Neuronal stem cell (in vitro differentiated cells): ENCODE data around the gene KCNH5.

Experiments used
- DNase-seq: peaks from one replicate; pipeline ENCODE4 v3.0.0-alpha.2; 2013; ENCODE audit warnings: low spot score
- H2AFZ ChIP-seq: one replicate; pipeline ENCODE4 v1.6.1; 2013; ENCODE audit warnings: mild to moderate bottlenecking, low read length, inconsistent platforms
- H2AK5ac ChIP-seq: 2 replicates; pipeline ENCODE4 v1.6.1; 2013; ENCODE audit warnings: low read depth, mild to moderate bottlenecking, inconsistent platforms, low read length, moderate library complexity, mixed read lengths
- H2BK120ac ChIP-seq: 2 replicates; pipeline ENCODE4 v1.6.1; 2013; ENCODE audit warnings: low read depth, mild to moderate bottlenecking, inconsistent platforms, low read length, moderate library complexity, mixed read lengths
- H2BK12ac ChIP-seq: one replicate; pipeline ENCODE4 v1.6.1; 2013; ENCODE audit warnings: low read length, inconsistent platforms
- H2BK15ac ChIP-seq: 2 replicates; pipeline ENCODE4 v1.6.1; 2013; ENCODE audit warnings: mild to moderate bottlenecking, low read length, inconsistent platforms, mixed read lengths
- H2BK5ac ChIP-seq: one replicate; pipeline ENCODE4 v1.6.1; 2013; ENCODE audit warnings: inconsistent platforms, mild to moderate bottlenecking, low read length, moderate library complexity
- H3K14ac ChIP-seq: one replicate; pipeline ENCODE4 v1.6.1; 2013; ENCODE audit warnings: low read length, inconsistent platforms
- H3K18ac ChIP-seq: 2 replicates; pipeline ENCODE4 v1.6.1; 2013; ENCODE audit warnings: low read length, inconsistent platforms
- H3K23ac ChIP-seq: 2 replicates; pipeline ENCODE4 v1.6.1; 2013; ENCODE audit warnings: low read depth, mild to moderate bottlenecking, mixed read lengths, low read length, inconsistent platforms; ENCODE audit not compliant: poor library complexity
- H3K27ac ChIP-seq: replicated peaks from 3 replicates; pipeline ENCODE4 v1.5.1; 2013; ENCODE audit warnings: low read length, inconsistent platforms
- H3K27me3 ChIP-seq, 3 experiments: 2 replicates each; pipeline ENCODE4 v1.6.1; 2013; ENCODE audit warnings: low read length in 3 of 3, mild to moderate bottlenecking in 2 of 3, inconsistent platforms in 1 of 3, low read depth in 1 of 3, mixed read lengths in 1 of 3, moderate library complexity in 1 of 3; ENCODE audit not compliant: control insufficient read depth in 3 of 3, insufficient read depth in 3 of 3
- H3K36me3 ChIP-seq, 2 donors: replicated peaks in 1 of 2; 2 replicates each; pipeline ENCODE4 v1.6.1; 2013; ENCODE audit warnings: low read length in 2 of 2; ENCODE audit not compliant: control insufficient read depth in 2 of 2, insufficient read depth in 2 of 2
- H3K4ac ChIP-seq: 2 replicates; pipeline ENCODE4 v1.6.1; 2013; ENCODE audit warnings: inconsistent platforms, mild to moderate bottlenecking, low read length, moderate library complexity
- H3K4me1 ChIP-seq, 2 donors: 1 replicate in 1 of 2; 2 replicates in 1 of 2; pipeline ENCODE4 v1.6.1; 2013; ENCODE audit warnings: low read length in 2 of 2, low read depth in 1 of 2; ENCODE audit not compliant: control insufficient read depth in 2 of 2, insufficient read depth in 1 of 2
- H3K4me2 ChIP-seq: one replicate; pipeline ENCODE4 v1.6.1; 2013; ENCODE audit warnings: mild to moderate bottlenecking, low read length, inconsistent platforms; ENCODE audit not compliant: insufficient read depth, poor library complexity, severe bottlenecking
- H3K4me3 ChIP-seq, 2 donors: 2 replicates each; pipeline ENCODE4 v1.5.1; 2013; ENCODE audit warnings: low read length in 2 of 2, mild to moderate bottlenecking in 2 of 2, inconsistent platforms in 1 of 2, moderate library complexity in 1 of 2
- H3K79me1 ChIP-seq: one replicate; pipeline ENCODE4 v1.6.1; 2013; ENCODE audit warnings: low read depth, mild to moderate bottlenecking, inconsistent platforms, low read length, moderate library complexity
- H3K9ac ChIP-seq: one replicate; pipeline ENCODE4 v1.6.1; 2013; ENCODE audit warnings: mild to moderate bottlenecking, low read depth, low read length, inconsistent platforms; ENCODE audit not compliant: poor library complexity
- H3K9me3 ChIP-seq, 2 donors: replicated peaks in 1 of 2; 2 replicates each; pipeline versions ENCODE3 to v1.6.1; 2013; ENCODE audit warnings: low read length in 2 of 2, mild to moderate bottlenecking in 2 of 2, inconsistent platforms in 1 of 2, low read depth in 1 of 2, mixed read lengths in 1 of 2, moderate library complexity in 1 of 2; ENCODE audit not compliant: control insufficient read depth in 2 of 2, insufficient read depth in 1 of 2
- H4K8ac ChIP-seq: one replicate; pipeline ENCODE4 v1.6.1; 2013; ENCODE audit warnings: low read depth, mild to moderate bottlenecking, inconsistent platforms, low read length, moderate library complexity
- H4K91ac ChIP-seq: one replicate; pipeline ENCODE4 v1.6.1; 2013; ENCODE audit warnings: low read length, low read depth, mild to moderate bottlenecking, inconsistent platforms; ENCODE audit not compliant: poor library complexity
- WGBS, 2 donors: extraction: QIAGEN DNeasy Blood & Tissue Kit; methylation state at CpG; one replicate each; pipeline ENCODE4 v1.1.7; 2013; ENCODE audit warnings: missing lambda C conversion rate in 2 of 2, mixed read lengths in 1 of 2; ENCODE audit not compliant: insufficient read length in 2 of 2, insufficient replicate concordance in 1 of 2; ENCODE audit errors: extremely low coverage in 2 of 2; 5-methylcytosine and 5-hydroxymethylcytosine counted together

The KCNH5 gene

GRCh38 chr14:62914025-62914424 is 131.2 kb downstream of the KCNH5 start:
- no peak overlapping the region for H2AK5ac ChIP-seq
- no peak overlapping the region for H2BK12ac ChIP-seq
- no peak overlapping the region for H2BK120ac ChIP-seq
- WGBS, 2 donors = no CpG with 5 or more reads among the region's 2 CpGs
- H3K4ac ChIP-seq = no peak overlapping the region
- no peak overlapping the region for H3K23ac ChIP-seq
- H3K9me3 ChIP-seq = no peaks in the 10 kb centered on the region
- no peaks in the 10 kb centered on the region for H3K27me3 ChIP-seq
- H3K4me2 ChIP-seq = no peak overlapping the region
- H3K79me1 ChIP-seq = no peaks in the 10 kb centered on the region
- no peak overlapping the region for H3K27ac ChIP-seq
- H3K14ac ChIP-seq = no peak overlapping the region
- H4K8ac ChIP-seq = no peak overlapping the region
- no peak overlapping the region for H3K9ac ChIP-seq
- H3K18ac ChIP-seq = no peak overlapping the region
- H2BK5ac ChIP-seq = no peak overlapping the region
- no peak overlapping the region for H3K4me3 ChIP-seq
- no peak for DNase-seq
- no peak overlapping the region for H2BK15ac ChIP-seq
- no peak overlapping the region for H2AFZ ChIP-seq
- no peak overlapping the region for H4K91ac ChIP-seq
- no peaks in the 10 kb centered on the region for H3K36me3 ChIP-seq
- H3K4me1 ChIP-seq = no peaks in the 10 kb centered on the region

GRCh38 chr14:62908506-62908905 is 136.8 kb downstream of the KCNH5 start:
- Histone ChIP-seq H4K91ac (no peak overlapping the region), H2BK5ac (no peak overlapping the region), H3K4me1 (no peaks in the 10 kb centered on the region), H3K23ac (no peak overlapping the region), H3K4ac (no peak overlapping the region), H3K9ac (no peak overlapping the region), H3K4me3 (no peak overlapping the region), H3K9me3 (no peaks in the 10 kb centered on the region), H2AK5ac (no peak overlapping the region), H3K27ac (no peak overlapping the region), H3K4me2 (no peak overlapping the region), H2AFZ (no peak overlapping the region), H3K36me3 (no peaks in the 10 kb centered on the region), H4K8ac (no peak overlapping the region), H3K18ac (no peak overlapping the region), H2BK15ac (no peak overlapping the region), H3K27me3 (no peaks in the 10 kb centered on the region), H2BK12ac (no peak overlapping the region), H3K79me1 (no peaks in the 10 kb centered on the region), H3K14ac (no peak overlapping the region), H2BK120ac (no peak overlapping the region)
- no CpG with 5 or more reads among the region's 1 CpG for WGBS, 2 donors
- DNase-seq = no peak

GRCh38 chr14:62905566-62905965 is 139.7 kb downstream of the KCNH5 start:
- H2BK15ac ChIP-seq = no peak overlapping the region
- no peaks in the 10 kb centered on the region for H3K79me1 ChIP-seq
- H2BK120ac ChIP-seq = no peak overlapping the region
- no peak overlapping the region for H3K14ac ChIP-seq
- no peak overlapping the region for H3K4me2 ChIP-seq
- no peak overlapping the region for H3K4me3 ChIP-seq
- H3K36me3 ChIP-seq = no peaks in the 10 kb centered on the region
- DNase-seq = no peak
- H4K8ac ChIP-seq = no peak overlapping the region
- H3K4me1 ChIP-seq = no peaks in the 10 kb centered on the region
- H3K18ac ChIP-seq = no peak overlapping the region
- no peak overlapping the region for H3K4ac ChIP-seq
- WGBS, 2 donors = no CpG with 5 or more reads among the region's 2 CpGs
- H2AK5ac ChIP-seq = no peak overlapping the region
- H3K9me3 ChIP-seq = no peaks in the 10 kb centered on the region
- H2AFZ ChIP-seq = no peak overlapping the region
- no peak overlapping the region for H3K23ac ChIP-seq
- H3K9ac ChIP-seq = no peak overlapping the region
- no peak overlapping the region for H2BK5ac ChIP-seq
- H4K91ac ChIP-seq = no peak overlapping the region
- H3K27me3 ChIP-seq = no peaks in the 10 kb centered on the region
- no peak overlapping the region for H3K27ac ChIP-seq
- H2BK12ac ChIP-seq = no peak overlapping the region

- H3K27me3 ChIP-seq = no peaks in the 10 kb centered on the region
- no peak overlapping the region for H3K4me3 ChIP-seq
- WGBS, 2 donors = no CpG with 5 or more reads among the region's 2 CpGs
- H2AK5ac ChIP-seq = no peak overlapping the region
- no peak overlapping the region for H2BK5ac ChIP-seq
- H2BK15ac ChIP-seq = no peak overlapping the region
- no peak overlapping the region for H3K18ac ChIP-seq
- no peak overlapping the region for H3K27ac ChIP-seq
- no peak overlapping the region for H3K4ac ChIP-seq
- no peak overlapping the region for H4K91ac ChIP-seq
- H3K79me1 ChIP-seq = no peaks in the 10 kb centered on the region
- H3K23ac ChIP-seq = no peak overlapping the region
- H3K4me2 ChIP-seq = no peak overlapping the region
- H4K8ac ChIP-seq = no peak overlapping the region
- H2BK12ac ChIP-seq = no peak overlapping the region
- H3K9ac ChIP-seq = no peak overlapping the region
- DNase-seq = no peak
- no peaks in the 10 kb centered on the region for H3K9me3 ChIP-seq
- no peaks in the 10 kb centered on the region for H3K36me3 ChIP-seq
- no peak overlapping the region for H2BK120ac ChIP-seq
- no peak overlapping the region for H2AFZ ChIP-seq
- H3K14ac ChIP-seq = no peak overlapping the region
- no peaks in the 10 kb centered on the region for H3K4me1 ChIP-seq
Measured at GRCh38 chr14:62897771-62898170, 147.5 kb downstream of the KCNH5 start.
